Measurements from ENCODE around the gene RBM5. TPM values are rescaled to one million over a fixed set of nuclear protein-coding genes. Genes with fewer than 3 reads are reported as not detected.

The RBM5 gene
- total RNA-seq, 1 experiment from 2014 or later = 126 TPM

DNA sequence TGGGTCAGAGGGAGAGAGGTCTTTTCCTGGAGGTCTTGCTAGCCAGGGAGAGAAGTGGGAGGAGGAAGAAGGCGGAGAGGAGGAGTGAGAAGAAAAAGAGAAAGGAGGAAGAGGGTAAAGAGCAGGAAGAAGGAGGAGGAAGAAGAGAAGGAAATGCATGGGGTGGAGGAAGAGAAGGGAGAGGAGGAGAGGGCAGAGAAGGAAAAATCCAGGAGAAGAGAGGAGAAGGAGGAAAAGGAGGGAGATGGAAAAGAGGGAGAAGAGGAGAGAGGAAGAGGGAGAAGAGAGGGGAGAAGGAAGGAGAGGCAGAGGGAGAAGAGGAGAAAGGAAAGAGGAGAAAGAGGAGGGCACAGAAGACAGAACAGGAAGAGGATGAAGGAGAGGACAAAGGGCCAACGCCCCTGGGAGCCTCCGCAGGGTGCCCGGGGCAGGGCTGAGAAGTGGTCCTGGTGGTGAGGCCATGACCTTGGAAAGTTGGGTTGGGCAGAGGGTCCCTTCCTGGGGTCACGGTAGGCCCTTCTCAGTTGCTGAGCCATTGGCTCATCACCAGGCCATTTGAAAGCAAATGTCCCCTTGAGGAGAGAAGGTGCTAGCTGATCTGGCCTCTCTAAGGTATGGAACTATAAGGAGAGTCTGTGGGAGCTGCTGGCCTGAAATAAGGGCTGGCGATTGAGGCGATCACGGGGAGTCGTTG lies 65.2 kb downstream of the RBM5 start:
- BruUV-seq (replicated peaks) = no TSS peak

GRCh38 chr3:50154476-50154839 lies 65.7 kb downstream of the RBM5 start:
- no TSS peak for BruUV-seq (replicated peaks)
- intact Hi-C loops (cut with micrococcal nuclease; ENCODE audit: unreplicated experiment) = no loop called here
- TF ChIP-seq CTCF (IDR thresholded peaks at IDR 0.05; ENCODE audit: unreplicated experiment) = peak; percentile 14
- Mint-ChIP-seq H3K4me3 (ENCODE audit: low read depth, unreplicated experiment) (peak overlapping the region; percentile 75), H3K27ac (ENCODE audit: unreplicated experiment) (peak overlapping the region; percentile 55), H3K27me3 (ENCODE audit: unreplicated experiment) (peaks cover 51% of the 10 kb centered on the region), H3K9me3 (ENCODE audit: low read depth, unreplicated experiment) (no peaks in the 10 kb centered on the region), H3K4me1 (ENCODE audit: low read depth, unreplicated experiment) (peaks cover 22% of the 10 kb centered on the region), H3K36me3 (ENCODE audit: insufficient read depth, unreplicated experiment) (peaks cover 13% of the 10 kb centered on the region)
- DNase-seq = peak; percentile 29
- CTCF ChIA-PET = no interaction called here

More for the DNA sequence above, 65.2 kb downstream of the RBM5 start:
- no peak for TF ChIP-seq CTCF (IDR thresholded peaks at IDR 0.05; ENCODE audit: unreplicated experiment)
- Mint-ChIP-seq H3K27ac (ENCODE audit: unreplicated experiment) (peak overlapping the region; percentile 55), H3K27me3 (ENCODE audit: unreplicated experiment) (peaks cover 52% of the 10 kb centered on the region), H3K4me3 (ENCODE audit: low read depth, unreplicated experiment) (peak overlapping the region; percentile 75), H3K36me3 (ENCODE audit: insufficient read depth, unreplicated experiment) (peaks cover 13% of the 10 kb centered on the region), H3K4me1 (ENCODE audit: low read depth, unreplicated experiment) (peaks cover 18% of the 10 kb centered on the region), H3K9me3 (ENCODE audit: low read depth, unreplicated experiment) (no peaks in the 10 kb centered on the region)
- DNase-seq = no peak
- intact Hi-C loops (cut with micrococcal nuclease; ENCODE audit: unreplicated experiment) = no loop called here
- CTCF ChIA-PET = no interaction called here

GRCh38 chr3:50154840-50155490 lies 66.2 kb downstream of the RBM5 start, which contains the start of gene SEMA3F:
Gene SEMA3F (plus strand): TSS chr3:50155324. CDS start chr3:50159623, 4,299 bp downstream.
- no TSS peak for BruUV-seq (replicated peaks)
- TF ChIP-seq CTCF (IDR thresholded peaks at IDR 0.05; ENCODE audit: unreplicated experiment) = no peak
- Mint-ChIP-seq H3K27ac (ENCODE audit: unreplicated experiment) (peak within 1 kb of the TSS; percentile 55), H3K27me3 (ENCODE audit: unreplicated experiment) (peaks cover 49% of the 10 kb centered on the region), H3K4me3 (ENCODE audit: low read depth, unreplicated experiment) (peak within 1 kb of the TSS; percentile 75), H3K36me3 (ENCODE audit: insufficient read depth, unreplicated experiment) (peaks cover 13% of the 10 kb centered on the region), H3K4me1 (ENCODE audit: low read depth, unreplicated experiment) (peaks cover 22% of the 10 kb centered on the region), H3K9me3 (ENCODE audit: low read depth, unreplicated experiment) (no peaks in the 10 kb centered on the region)
- intact Hi-C loops (cut with micrococcal nuclease; ENCODE audit: unreplicated experiment) = no loop called here
- CTCF ChIA-PET = no interaction called here
- peak; percentile 62 for DNase-seq

DNA sequence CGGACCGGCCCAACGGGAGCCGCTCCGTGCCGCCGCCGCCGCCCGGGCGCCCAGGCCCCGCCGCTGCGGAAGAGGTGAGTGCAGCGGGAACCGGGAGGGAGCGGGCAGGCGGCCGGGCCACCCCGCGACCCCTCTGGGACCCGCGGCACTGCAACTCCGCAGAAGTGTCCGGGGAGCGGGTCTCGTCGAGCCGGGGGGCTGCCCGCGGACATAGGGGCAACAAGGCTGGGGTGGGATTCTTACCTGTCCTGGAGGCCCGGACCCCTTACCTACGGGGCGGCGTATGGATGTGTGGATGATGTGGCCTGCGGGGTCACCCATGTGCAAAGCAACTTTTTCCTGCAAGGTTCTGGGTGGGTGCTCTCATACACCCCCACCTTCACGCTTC lies 66.8 kb downstream of the RBM5 start:
- Mint-ChIP-seq H3K4me1 (ENCODE audit: low read depth, unreplicated experiment) (peaks cover 22% of the 10 kb centered on the region), H3K27ac (ENCODE audit: unreplicated experiment) (peak overlapping the region; percentile 54), H3K36me3 (ENCODE audit: insufficient read depth, unreplicated experiment) (peaks cover 13% of the 10 kb centered on the region), H3K9me3 (ENCODE audit: low read depth, unreplicated experiment) (no peaks in the 10 kb centered on the region), H3K27me3 (ENCODE audit: unreplicated experiment) (peaks cover 44% of the 10 kb centered on the region), H3K4me3 (ENCODE audit: low read depth, unreplicated experiment) (peak overlapping the region; percentile 66)
- intact Hi-C loops (cut with micrococcal nuclease; ENCODE audit: unreplicated experiment) = no loop called here
- BruUV-seq (replicated peaks) = no TSS peak
- no peak for DNase-seq
- CTCF ChIA-PET = no interaction called here
- no peak for TF ChIP-seq CTCF (IDR thresholded peaks at IDR 0.05; ENCODE audit: unreplicated experiment)
